HEK293 (cell line): ENCODE data around the gene GUK1.

Experiments used
- KLF9 ChIP-seq: fragments of 450-650 bp; formaldehyde crosslinking; IDR thresholded peaks from 2 replicates; pipeline ENCODE4 v1.5.1; 2016; ENCODE audit warnings: missing biosample characterization, missing genetic modification characterization, low read depth
- YY1 ChIP-seq: fragments of 450-650 bp; formaldehyde crosslinking; IDR thresholded peaks from 2 replicates; pipeline ENCODE4 v1.5.1; 2018; ENCODE audit warnings: missing biosample characterization, missing genetic modification characterization
- ZNF184 ChIP-seq: fragments of 450-650 bp; IDR thresholded peaks from 2 replicates; pipeline ENCODE4 v1.5.1; 2018; ENCODE audit warnings: missing biosample characterization, mild to moderate bottlenecking, missing genetic modification characterization
- ZNF366 ChIP-seq: fragments of 450-650 bp; formaldehyde crosslinking; conservative IDR thresholded peaks from 2 replicates; pipeline ENCODE4 v1.5.1; 2016; ENCODE audit warnings: missing biosample characterization, missing genetic modification characterization
- ZNF426 ChIP-seq: fragments of 450-650 bp; formaldehyde crosslinking; IDR thresholded peaks from 2 replicates; pipeline ENCODE4 v1.5.1; 2017; ENCODE audit warnings: missing biosample characterization, missing genetic modification characterization, mild to moderate bottlenecking, inconsistent platforms, moderate library complexity
- ZNF530 ChIP-seq: fragments of 450-650 bp; formaldehyde crosslinking; IDR thresholded peaks from 2 replicates; pipeline ENCODE4 v1.5.1; 2016; ENCODE audit warnings: low read depth, missing biosample characterization, missing genetic modification characterization
- ZNF558 ChIP-seq: fragments of 450-650 bp; formaldehyde crosslinking; IDR thresholded peaks from 2 replicates; pipeline ENCODE4 v1.5.1; 2016; ENCODE audit warnings: missing biosample characterization, missing genetic modification characterization
- ZNF561 ChIP-seq: fragments of 450-650 bp; IDR thresholded peaks from 2 replicates; pipeline ENCODE4 v1.5.1; 2018; ENCODE audit warnings: missing biosample characterization, missing genetic modification characterization, borderline replicate concordance
- ZNF658 ChIP-seq: fragments of 450-650 bp; formaldehyde crosslinking; IDR thresholded peaks from 2 replicates; pipeline ENCODE4; 2016; ENCODE audit warnings: missing biosample characterization, missing genetic modification characterization
- ZNF670 ChIP-seq: fragments of 450-650 bp; formaldehyde crosslinking; IDR thresholded peaks from 2 replicates; pipeline ENCODE4 v1.5.1; 2016; ENCODE audit warnings: missing biosample characterization, missing genetic modification characterization, low read depth
- ZSCAN23 ChIP-seq: fragments of 450-650 bp; formaldehyde crosslinking; IDR thresholded peaks from 2 replicates; pipeline ENCODE4 v1.5.1; 2016; ENCODE audit warnings: missing biosample characterization, missing genetic modification characterization
- TF ChIP-seq, protein P1 (sequence below): fragments of 450-650 bp; formaldehyde crosslinking; IDR thresholded peaks from 2 replicates; pipeline ENCODE4 v1.5.1; 2016; ENCODE audit warnings: missing biosample characterization, missing genetic modification characterization
- TF ChIP-seq, protein P2 (sequence below): fragments of 450-650 bp; formaldehyde crosslinking; IDR thresholded peaks from 2 replicates; pipeline ENCODE4 v1.5.1; 2016; ENCODE audit warnings: missing biosample characterization, missing genetic modification characterization
- TF ChIP-seq, protein P3 (sequence below): fragments of 450-650 bp; formaldehyde crosslinking; IDR thresholded peaks from 2 replicates; pipeline ENCODE4 v1.5.1; 2016; ENCODE audit warnings: missing biosample characterization, missing genetic modification characterization

- TF ChIP-seq ZSCAN23 (no peak), ZNF184 (tag by site-specific recombination) (no peak), ZNF658 (no peak), ZNF530 (tag by site-specific recombination) (no peak), ZNF561 (tag by site-specific recombination) (no peak), ZNF558 (tag by site-specific recombination) (no peak), KLF9 (no peak), ZNF366 (tag by site-specific recombination) (no peak), ZNF670 (tag by site-specific recombination) (no peak), ZNF426 (tag by site-specific recombination) (no peak), YY1 (no peak)
- TF ChIP-seq, protein P1, sequence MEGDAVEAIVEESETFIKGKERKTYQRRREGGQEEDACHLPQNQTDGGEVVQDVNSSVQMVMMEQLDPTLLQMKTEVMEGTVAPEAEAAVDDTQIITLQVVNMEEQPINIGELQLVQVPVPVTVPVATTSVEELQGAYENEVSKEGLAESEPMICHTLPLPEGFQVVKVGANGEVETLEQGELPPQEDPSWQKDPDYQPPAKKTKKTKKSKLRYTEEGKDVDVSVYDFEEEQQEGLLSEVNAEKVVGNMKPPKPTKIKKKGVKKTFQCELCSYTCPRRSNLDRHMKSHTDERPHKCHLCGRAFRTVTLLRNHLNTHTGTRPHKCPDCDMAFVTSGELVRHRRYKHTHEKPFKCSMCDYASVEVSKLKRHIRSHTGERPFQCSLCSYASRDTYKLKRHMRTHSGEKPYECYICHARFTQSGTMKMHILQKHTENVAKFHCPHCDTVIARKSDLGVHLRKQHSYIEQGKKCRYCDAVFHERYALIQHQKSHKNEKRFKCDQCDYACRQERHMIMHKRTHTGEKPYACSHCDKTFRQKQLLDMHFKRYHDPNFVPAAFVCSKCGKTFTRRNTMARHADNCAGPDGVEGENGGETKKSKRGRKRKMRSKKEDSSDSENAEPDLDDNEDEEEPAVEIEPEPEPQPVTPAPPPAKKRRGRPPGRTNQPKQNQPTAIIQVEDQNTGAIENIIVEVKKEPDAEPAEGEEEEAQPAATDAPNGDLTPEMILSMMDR (tag by site-specific recombination) = no peak
- TF ChIP-seq, protein P2, sequence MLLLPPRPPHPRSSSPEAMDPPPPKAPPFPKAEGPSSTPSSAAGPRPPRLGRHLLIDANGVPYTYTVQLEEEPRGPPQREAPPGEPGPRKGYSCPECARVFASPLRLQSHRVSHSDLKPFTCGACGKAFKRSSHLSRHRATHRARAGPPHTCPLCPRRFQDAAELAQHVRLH = no peak
- TF ChIP-seq, protein P3, sequence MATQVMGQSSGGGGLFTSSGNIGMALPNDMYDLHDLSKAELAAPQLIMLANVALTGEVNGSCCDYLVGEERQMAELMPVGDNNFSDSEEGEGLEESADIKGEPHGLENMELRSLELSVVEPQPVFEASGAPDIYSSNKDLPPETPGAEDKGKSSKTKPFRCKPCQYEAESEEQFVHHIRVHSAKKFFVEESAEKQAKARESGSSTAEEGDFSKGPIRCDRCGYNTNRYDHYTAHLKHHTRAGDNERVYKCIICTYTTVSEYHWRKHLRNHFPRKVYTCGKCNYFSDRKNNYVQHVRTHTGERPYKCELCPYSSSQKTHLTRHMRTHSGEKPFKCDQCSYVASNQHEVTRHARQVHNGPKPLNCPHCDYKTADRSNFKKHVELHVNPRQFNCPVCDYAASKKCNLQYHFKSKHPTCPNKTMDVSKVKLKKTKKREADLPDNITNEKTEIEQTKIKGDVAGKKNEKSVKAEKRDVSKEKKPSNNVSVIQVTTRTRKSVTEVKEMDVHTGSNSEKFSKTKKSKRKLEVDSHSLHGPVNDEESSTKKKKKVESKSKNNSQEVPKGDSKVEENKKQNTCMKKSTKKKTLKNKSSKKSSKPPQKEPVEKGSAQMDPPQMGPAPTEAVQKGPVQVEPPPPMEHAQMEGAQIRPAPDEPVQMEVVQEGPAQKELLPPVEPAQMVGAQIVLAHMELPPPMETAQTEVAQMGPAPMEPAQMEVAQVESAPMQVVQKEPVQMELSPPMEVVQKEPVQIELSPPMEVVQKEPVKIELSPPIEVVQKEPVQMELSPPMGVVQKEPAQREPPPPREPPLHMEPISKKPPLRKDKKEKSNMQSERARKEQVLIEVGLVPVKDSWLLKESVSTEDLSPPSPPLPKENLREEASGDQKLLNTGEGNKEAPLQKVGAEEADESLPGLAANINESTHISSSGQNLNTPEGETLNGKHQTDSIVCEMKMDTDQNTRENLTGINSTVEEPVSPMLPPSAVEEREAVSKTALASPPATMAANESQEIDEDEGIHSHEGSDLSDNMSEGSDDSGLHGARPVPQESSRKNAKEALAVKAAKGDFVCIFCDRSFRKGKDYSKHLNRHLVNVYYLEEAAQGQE (tag by site-specific recombination) = no peak
Observed at GRCh38 chr1:228156515-228156881, 16.4 kb downstream of the GUK1 start.
